Activated gamma-delta T cell (primary cell): Measurements from ENCODE around the gene IGFBP1.
"Not testable (repeated sequence)": the region's sequence is repeated elsewhere in the genome, so short reads cannot be mapped to it uniquely, and the experiment has no call there.

ENCODE experiments used
- DNase-seq: peaks from one replicate; lab custom pipeline; 2025; lab: John Stamatoyannopoulos, UW

Gene IGFBP1

GRCh38 chr7:45938626-45939302 is 50.5 kb downstream of the IGFBP1 start:
- no peak for DNase-seq

- no peak for DNase-seq
Observed at GRCh38 chr7:45939574-45939973, 51.3 kb downstream of the IGFBP1 start.

DNA sequence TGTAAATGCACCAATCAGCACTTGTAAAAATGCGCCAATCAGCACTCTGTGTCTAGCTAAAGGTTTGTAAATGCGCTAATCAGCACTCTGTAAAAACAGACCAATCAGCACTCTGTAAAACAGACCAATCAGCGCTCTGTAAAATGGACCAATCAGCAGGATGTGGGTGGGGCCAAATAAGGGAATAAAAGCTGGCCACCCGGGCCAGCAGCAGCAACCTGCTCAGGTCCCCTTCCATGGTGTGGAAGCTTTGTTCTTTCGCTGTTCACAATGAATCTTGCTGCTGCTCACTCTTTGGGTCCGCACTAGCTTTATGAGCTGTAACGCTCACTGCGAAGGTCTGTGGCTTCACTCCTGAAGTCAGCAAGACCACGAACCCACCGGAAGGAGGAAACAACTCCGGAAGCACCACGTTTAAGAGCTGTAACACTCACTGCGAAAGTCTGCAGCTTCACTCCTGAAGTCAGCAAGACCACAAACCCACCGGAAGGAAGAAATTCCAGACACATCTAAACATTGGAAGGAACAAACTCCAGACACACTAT is 52.0 kb downstream of the IGFBP1 start:
- not testable (repeated sequence) for DNase-seq

DNA sequence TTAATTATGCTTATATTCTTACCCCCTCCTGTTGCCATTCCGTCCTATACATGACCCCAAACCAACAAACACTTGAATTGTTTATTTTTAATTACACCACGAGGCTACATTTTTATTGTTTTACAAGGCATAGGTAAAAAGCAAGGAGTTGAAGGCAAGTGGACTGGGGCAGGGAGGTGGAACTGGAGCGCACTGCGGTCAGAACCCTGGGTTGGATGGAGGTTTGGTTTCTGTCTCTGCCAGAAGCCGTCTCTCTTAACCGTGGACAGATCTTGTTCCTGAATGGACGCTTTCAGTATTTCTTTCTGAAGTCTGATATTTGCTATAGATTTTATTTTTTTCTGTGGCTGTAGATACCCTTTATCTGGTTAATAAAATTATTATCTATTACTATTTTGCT is 52.7 kb downstream of the IGFBP1 start:
- no peak for DNase-seq
